Measurements from ENCODE around the gene CHST3. TPM values are rescaled to one million over a fixed set of nuclear protein-coding genes. Genes with fewer than 3 reads are reported as not detected.

Gene CHST3
- total and polyA plus RNA-seq, 9 of the 15 experiments (the other 6 are each of a cell fraction or from before 2014, with no cell fraction given) = 0.01 to 1.3 (median 0.15) TPM

- TF ChIP-seq MED1 (CRISPR knock-in tag; IDR thresholded peaks at IDR 0.05; ENCODE audit: borderline replicate concordance) (no peak), CAMTA2 (CRISPR knock-in tag; conservative IDR thresholded peaks at IDR 0.05) (no peak), CHD4 (IDR thresholded peaks at IDR 0.05; ENCODE audit: insufficient read depth, insufficient replicate concordance, low read depth, low read length, poor library complexity, severe bottlenecking) (no peak), BRD9 (IDR thresholded peaks at IDR 0.05; ENCODE audit: low read depth, partially characterized antibody) (peak; percentile 53), NFIX (CRISPR knock-in tag; IDR thresholded peaks at IDR 0.05; ENCODE audit: low read depth) (no peak), ZNF717 (CRISPR knock-in tag; IDR thresholded peaks at IDR 0.05) (no peak), SAP30 (IDR thresholded peaks at IDR 0.05; ENCODE audit: borderline replicate concordance, insufficient read depth, low read depth, low read length, poor library complexity, severe bottlenecking) (no peak), FOXJ3 (CRISPR knock-in tag; IDR thresholded peaks at IDR 0.05) (no peak), RBM25 (IDR thresholded peaks at IDR 0.05; ENCODE audit: low read depth, low read length, severe bottlenecking) (peak; percentile 64), KDM1A (IDR thresholded peaks at IDR 0.05) (peak; percentile 34 to 56; a peak in 1 of 4 replicates)
- TF ChIP-seq, protein P1, sequence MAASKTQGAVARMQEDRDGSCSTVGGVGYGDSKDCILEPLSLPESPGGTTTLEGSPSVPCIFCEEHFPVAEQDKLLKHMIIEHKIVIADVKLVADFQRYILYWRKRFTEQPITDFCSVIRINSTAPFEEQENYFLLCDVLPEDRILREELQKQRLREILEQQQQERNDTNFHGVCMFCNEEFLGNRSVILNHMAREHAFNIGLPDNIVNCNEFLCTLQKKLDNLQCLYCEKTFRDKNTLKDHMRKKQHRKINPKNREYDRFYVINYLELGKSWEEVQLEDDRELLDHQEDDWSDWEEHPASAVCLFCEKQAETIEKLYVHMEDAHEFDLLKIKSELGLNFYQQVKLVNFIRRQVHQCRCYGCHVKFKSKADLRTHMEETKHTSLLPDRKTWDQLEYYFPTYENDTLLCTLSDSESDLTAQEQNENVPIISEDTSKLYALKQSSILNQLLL (CRISPR knock-in tag; IDR thresholded peaks at IDR 0.05; ENCODE audit: borderline replicate concordance) = no peak
Measured at GRCh38 chr10:71973777-71974488, 9.7 kb downstream of the CHST3 start (continued).

All from K562 (cell line).